GM23248 (cell line): Measurements from ENCODE around the gene PRDM16. TPM values are rescaled to one million over a fixed set of nuclear protein-coding genes. Genes with fewer than 3 reads are reported as not detected.
A peak's percentile ranks its signal among the peaks of the same experiment; 100 is the strongest.

Experiments used
- DNase-seq: peaks from one replicate; pipeline ENCODE4 v3.0.0-alpha.2; 2015
- H2AFZ ChIP-seq: fragments of 200-600 bp; sonication (generic); 2 replicates; pipeline ENCODE4 v1.6.1; 2016; ENCODE audit warnings: antibody characterized with exemption
- H3F3A ChIP-seq: fragments of 200-600 bp; sonication (generic); 2 replicates; pipeline ENCODE4 v1.6.1; 2016; ENCODE audit warnings: mild to moderate bottlenecking, antibody characterized with exemption, mixed run types; ENCODE audit not compliant: insufficient read depth
- H3K27ac ChIP-seq: fragments of 200-600 bp; sonication (generic); 2 replicates; pipeline ENCODE4 v1.5.1; 2016; ENCODE audit warnings: mild to moderate bottlenecking
- H3K27me3 ChIP-seq: fragments of 200-600 bp; sonication (generic); replicated peaks from 2 replicates; pipeline ENCODE4 v1.6.1; 2016; ENCODE audit warnings: mild to moderate bottlenecking; ENCODE audit not compliant: insufficient read depth
- H3K36me3 ChIP-seq: fragments of 200-600 bp; sonication (generic); 2 replicates; pipeline ENCODE4 v1.6.1; 2016; ENCODE audit warnings: low read depth, mild to moderate bottlenecking
- H3K4me1 ChIP-seq: fragments of 200-600 bp; sonication (generic); 2 replicates; pipeline ENCODE4 v1.6.1; 2016; ENCODE audit warnings: mild to moderate bottlenecking; ENCODE audit not compliant: insufficient read depth
- H3K4me2 ChIP-seq: fragments of 200-600 bp; sonication (generic); one replicate; pipeline ENCODE4 v1.6.1; 2016; ENCODE audit warnings: mild to moderate bottlenecking; ENCODE audit not compliant: unreplicated experiment
- H3K4me3 ChIP-seq: fragments of 200-600 bp; sonication (generic); 2 replicates; pipeline ENCODE4 v1.5.1; 2016; ENCODE audit warnings: mild to moderate bottlenecking
- H3K79me2 ChIP-seq: fragments of 200-600 bp; sonication (generic); 2 replicates; pipeline ENCODE4 v1.6.1; 2016; ENCODE audit warnings: mild to moderate bottlenecking; ENCODE audit not compliant: insufficient read depth
- H3K9ac ChIP-seq: fragments of 200-600 bp; sonication (generic); 2 replicates; pipeline ENCODE4 v1.6.1; 2016; ENCODE audit warnings: mild to moderate bottlenecking
- H3K9me2 ChIP-seq: fragments of 200-600 bp; sonication (generic); 2 replicates; pipeline ENCODE4 v1.6.1; 2016; ENCODE audit warnings: mixed run types, mild to moderate bottlenecking, moderate library complexity; ENCODE audit not compliant: insufficient read depth
- H3K9me3 ChIP-seq: fragments of 200-600 bp; sonication (generic); one replicate; pipeline ENCODE4 v1.6.1; 2017; ENCODE audit warnings: low read depth
- H4K20me1 ChIP-seq: fragments of 200-600 bp; sonication (generic); 2 replicates; pipeline ENCODE4 v1.6.0; 2016; ENCODE audit not compliant: insufficient read depth
- EZH2 ChIP-seq: fragments of 200-600 bp; sonication (generic); IDR thresholded peaks from 2 replicates; pipeline ENCODE4 v1.6.1; 2018; ENCODE audit warnings: antibody characterized with exemption, mild to moderate bottlenecking; ENCODE audit not compliant: insufficient read depth, poor library complexity, severe bottlenecking
- EZH2phosphoT487 ChIP-seq: fragments of 200-600 bp; sonication (generic); IDR thresholded peaks from 2 replicates; pipeline ENCODE4 v1.6.1; 2018; ENCODE audit warnings: antibody characterized with exemption, moderate library complexity, mild to moderate bottlenecking, low read depth; ENCODE audit not compliant: insufficient read depth
- WGBS, 2 experiments: methylation state at CpG; one replicate each; pipeline ENCODE4 v1.1.6; 2015 to 2017; ENCODE audit warnings: low lambda C conversion rate in 2 of 2, low coverage in 1 of 2; ENCODE audit errors: missing lambda C conversion rate in 2 of 2; 5-methylcytosine and 5-hydroxymethylcytosine counted together
- in situ Hi-C: fragments of 300-500 bp; cut with MboI; formaldehyde crosslinking; loops from 2 replicates; pipeline ENCODE4 v1.15.0; 2020
- polyA plus RNA-seq: library from polyadenylated mRNA; unstranded; fragments of >200 nt; fragmentation: Nextera tagmentation; extraction: Ambion mirVana; gene quantifications from 2 replicates; pipeline ENCODE4 v1.2.1, GENCODE V29; 2016
- total RNA-seq: library from RNA; depleted of rRNA; stranded (reverse); fragments of >200 nt; shearing (Covaris generic); gene quantifications from 2 replicates; pipeline ENCODE4 v1.2.3, GENCODE V29; 2014

PRDM16 gene
- total and polyA plus RNA-seq, 2 experiments from 2014 or later = 0.18 TPM; not detected in 1

DNA sequence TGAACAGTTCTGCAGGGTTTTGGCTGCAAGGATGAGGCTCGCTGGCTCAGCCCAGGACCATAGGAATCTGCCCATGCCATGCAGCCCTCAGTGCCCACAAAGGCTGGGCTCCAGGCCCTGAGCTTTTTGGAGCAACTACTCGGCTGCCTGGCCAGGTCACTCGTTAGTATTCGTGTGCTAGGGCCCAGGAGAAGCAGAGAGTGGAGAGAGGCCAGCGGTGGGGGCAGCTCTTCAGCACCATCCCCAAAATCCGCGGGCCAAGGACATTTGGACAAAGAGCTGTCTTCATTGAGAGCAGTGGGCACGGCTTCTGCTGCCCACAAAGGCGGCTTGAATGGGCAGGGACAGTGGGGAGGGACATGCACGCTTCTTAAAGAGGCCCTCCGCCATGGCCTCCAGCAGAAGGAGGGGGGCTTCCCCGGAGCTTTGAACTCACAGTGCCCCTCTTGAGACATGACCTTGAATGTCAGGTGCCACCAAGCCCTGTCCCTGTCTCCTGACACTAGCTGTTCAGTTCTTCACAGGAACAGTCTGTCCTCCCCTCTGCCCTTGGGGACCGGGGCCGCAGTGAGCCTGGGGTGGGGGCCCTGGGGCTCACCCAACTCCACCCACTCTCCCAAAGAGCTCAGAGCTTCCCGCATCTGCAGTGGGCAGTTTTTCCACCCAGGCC is 279.3 kb downstream of the PRDM16 start:
- Histone ChIP-seq H3F3A (no peaks in the 10 kb centered on the region), H3K27ac (no peak overlapping the region), H3K4me1 (0 out of 2 replicates have a peak, but pooled peaks cover 8% of the 10 kb centered on the region), H3K79me2 (no peaks in the 10 kb centered on the region), H3K9me2 (no peaks in the 10 kb centered on the region), H3K4me3 (no peak overlapping the region), H3K27me3 (peaks cover 8% of the 10 kb centered on the region), H3K9me3 (no peaks in the 10 kb centered on the region), H3K4me2 (no peak overlapping the region), H2AFZ (no peak overlapping the region), H3K36me3 (no peaks in the 10 kb centered on the region), H3K9ac (no peak overlapping the region), H4K20me1 (no peaks in the 10 kb centered on the region)
- DNase-seq = no peak
- WGBS, 2 experiments = 67 to 73% methylated on average over 15 of the region's 15 CpGs
- no peak for TF ChIP-seq EZH2phosphoT487
- TF ChIP-seq EZH2 = no peak
- in situ Hi-C loops = no loop called here

- Histone ChIP-seq H2AFZ (no peak overlapping the region), H3F3A (no peaks in the 10 kb centered on the region), H3K9me2 (no peaks in the 10 kb centered on the region), H3K4me3 (no peak overlapping the region), H3K9ac (no peak overlapping the region), H3K36me3 (no peaks in the 10 kb centered on the region), H4K20me1 (no peaks in the 10 kb centered on the region), H3K4me2 (no peak overlapping the region), H3K9me3 (no peaks in the 10 kb centered on the region), H3K27ac (no peak overlapping the region), H3K4me1 (0 out of 2 replicates have a peak, but pooled peaks cover 8% of the 10 kb centered on the region), H3K27me3 (peaks cover 6% of the 10 kb centered on the region), H3K79me2 (no peaks in the 10 kb centered on the region)
- no peak for TF ChIP-seq EZH2
- TF ChIP-seq EZH2phosphoT487 = no peak
- WGBS, 2 experiments = 34% methylated on average over 33 of the region's 34 CpGs
- DNase-seq = no peak
- in situ Hi-C loops = no loop called here
Measured at GRCh38 chr1:3349161-3349967, 280.4 kb downstream of the PRDM16 start.

DNA sequence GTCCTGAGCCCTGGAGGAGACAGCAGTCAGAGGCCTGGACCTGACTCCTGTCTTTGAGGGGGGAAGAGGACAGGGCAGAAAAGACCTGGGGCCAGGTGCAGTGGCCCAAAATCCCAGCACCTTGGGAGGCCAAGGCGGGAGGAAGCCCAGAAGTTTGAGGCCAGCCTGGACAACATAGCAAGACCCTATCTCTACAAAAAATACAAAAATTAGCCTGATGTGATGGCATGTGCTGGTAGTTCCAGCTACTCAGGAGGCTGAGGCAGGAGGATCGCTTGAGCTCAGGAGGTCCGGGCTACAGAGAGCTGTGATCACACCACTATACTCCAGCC is 280.9 kb downstream of the PRDM16 start:
- H3K27me3 ChIP-seq = peaks cover 6% of the 10 kb centered on the region
- no peak for DNase-seq
- H3K36me3 ChIP-seq = no peaks in the 10 kb centered on the region
- no peak overlapping the region for H3K27ac ChIP-seq
- no peaks in the 10 kb centered on the region for H3F3A ChIP-seq
- H4K20me1 ChIP-seq = no peaks in the 10 kb centered on the region
- 0 out of 2 replicates have a peak, but pooled peaks cover 8% of the 10 kb centered on the region for H3K4me1 ChIP-seq
- no peaks in the 10 kb centered on the region for H3K79me2 ChIP-seq
- H3K9me3 ChIP-seq = no peaks in the 10 kb centered on the region
- H3K4me2 ChIP-seq = no peak overlapping the region
- 76 to 78% methylated on average over 3 of the region's 3 CpGs for WGBS, 2 experiments
- in situ Hi-C loops = no loop called here
- no peak overlapping the region for H2AFZ ChIP-seq
- TF ChIP-seq EZH2 (no peak), EZH2phosphoT487 (no peak)
- no peak overlapping the region for H3K4me3 ChIP-seq
- H3K9ac ChIP-seq = no peak overlapping the region
- no peaks in the 10 kb centered on the region for H3K9me2 ChIP-seq

- DNase-seq = peak; percentile 30
Measured at GRCh38 chr1:3350506-3351261, 281.7 kb downstream of the PRDM16 start.

More at GRCh38 chr1:3350506-3351261, 281.7 kb downstream of the PRDM16 start:
- Histone ChIP-seq H3K79me2 (no peaks in the 10 kb centered on the region), H3K4me1 (0 out of 2 replicates have a peak, but pooled peaks cover 8% of the 10 kb centered on the region), H3K9me3 (no peaks in the 10 kb centered on the region), H3K36me3 (no peaks in the 10 kb centered on the region), H2AFZ (no peak overlapping the region), H3K9me2 (no peaks in the 10 kb centered on the region), H3K27me3 (peaks cover 6% of the 10 kb centered on the region), H3K9ac (no peak overlapping the region), H4K20me1 (no peaks in the 10 kb centered on the region), H3K27ac (no peak overlapping the region), H3K4me3 (no peak overlapping the region), H3K4me2 (no peak overlapping the region), H3F3A (no peaks in the 10 kb centered on the region)
- in situ Hi-C loops = no loop called here
- 13% methylated on average over 19 to 20 of the region's 20 CpGs for WGBS, 2 experiments
- TF ChIP-seq EZH2phosphoT487 = no peak
- TF ChIP-seq EZH2 = peak; percentile 25
